Measurements from ENCODE around the gene MTMR12.

GRCh38 chr5:32302835-32303754 is 9.6 kb downstream of the MTMR12 start:
- TF ChIP-seq ARNTL (CRISPR knock-in tag; IDR thresholded peaks at IDR 0.05; ENCODE audit: borderline replicate concordance, low read depth) (no peak), ZC3H10 (CRISPR knock-in tag; IDR thresholded peaks at IDR 0.05) (no peak), PATZ1 (CRISPR knock-in tag; IDR thresholded peaks at IDR 0.05; ENCODE audit: borderline replicate concordance) (no peak), SNAI2 (CRISPR knock-in tag; IDR thresholded peaks at IDR 0.05) (no peak)

Measured in SK-N-SH treated with all-trans-retinoic acid at 6 μM for 48 hours (cell line).